A549 (cell line): Measurements from ENCODE around the gene SERPINB2. TPM values are rescaled to one million over a fixed set of nuclear protein-coding genes. Genes with fewer than 3 reads are reported as not detected.

Source experiments
- ATAC-seq, 2 experiments: fragments of 200-7000 bp in 1 of 2; fragments of >200 bp in 1 of 2; cut with Nextera tagmentation in 1 of 2; cut with Tn5 transposase in 1 of 2; 3 replicates each; pipeline versions ENCODE4 v1.8.0 to v1.9.1; 2018 to 2020; ENCODE audit warnings: mild to moderate bottlenecking in 1 of 2, moderate library complexity in 1 of 2
- CTCF ChIA-PET: fragments of 300-600 bp; sonication (Branson Sonifier 250); formaldehyde crosslinking; extraction: SDS; loops from one replicate; lab custom pipeline; 2021; ENCODE audit warnings: antibody characterized with exemption, inconsistent platforms; lab: Yijun Ruan, JAX
- POLR2A ChIA-PET: fragments of 350-600 bp; formaldehyde crosslinking; extraction: SDS; loops from one replicate; lab custom pipeline; 2021; ENCODE audit warnings: antibody characterized with exemption, inconsistent platforms; lab: Yijun Ruan, JAX
- DNase-seq, 2 experiments: peaks; one replicate each; pipeline versions ENCODE4 v3.0.0 to v3.0.0-alpha.2; 2011 to 2016; ENCODE audit warnings: low read depth in 1 of 2, low spot score in 1 of 2
- FAIRE-seq: peaks from 2 replicates; lab custom pipeline; 2011; peaks lifted over from hg19 to GRCh38; lab: Jason Lieb, UNC
- H3K27ac ChIP-seq, 2 experiments: fragments of >200 bp; sonication (Bioruptor Twin); formaldehyde crosslinking; 3 replicates each; pipeline ENCODE4 v1.5.1; 2016 to 2017
- H3K4me1 ChIP-seq: fragments of >200 bp; sonication (Bioruptor Twin); formaldehyde crosslinking; 3 replicates; pipeline ENCODE4 v1.6.1; 2016
- H3K4me2 ChIP-seq: fragments of >200 bp; sonication (Bioruptor Twin); formaldehyde crosslinking; 3 replicates; pipeline ENCODE4 v1.6.1; 2016
- H3K4me3 ChIP-seq: fragments of >200 bp; sonication (Bioruptor Twin); formaldehyde crosslinking; 3 replicates; pipeline ENCODE4 v1.5.1; 2016
- H3K9me3 ChIP-seq: fragments of >200 bp; sonication (Bioruptor Twin); formaldehyde crosslinking; 3 replicates; pipeline ENCODE4 v1.6.1; 2016
- ATOH8 ChIP-seq: fragments of 250-450 bp; sonication (Bioruptor Pico); IDR thresholded peaks from 2 replicates; pipeline ENCODE4 v1.5.0; 2020; ENCODE audit warnings: low read depth, mild to moderate bottlenecking, moderate library complexity
- BHLHE40 ChIP-seq: IDR thresholded peaks from 2 replicates; pipeline ENCODE4 v1.6.1; 2012; ENCODE audit warnings: low read depth, low read length, inconsistent platforms
- CBX2 ChIP-seq: fragments of 200-600 bp; sonication (generic); IDR thresholded peaks from 2 replicates; pipeline ENCODE4 v1.6.1; 2016; ENCODE audit warnings: low read depth, mild to moderate bottlenecking, borderline replicate concordance
- CHD2 ChIP-seq: fragments of 150-350 bp; IDR thresholded peaks from 2 replicates; pipeline ENCODE4 v1.6.1; 2014; ENCODE audit warnings: low read length; ENCODE audit not compliant: partially characterized antibody
- EHF ChIP-seq: fragments of 250-450 bp; sonication (Bioruptor Pico); IDR thresholded peaks from 2 replicates; pipeline ENCODE4 v1.5.0; 2020; ENCODE audit warnings: mild to moderate bottlenecking
- ESRRA ChIP-seq: fragments of 150-350 bp; IDR thresholded peaks from 2 replicates; pipeline ENCODE4 v1.6.1; 2014; ENCODE audit warnings: mild to moderate bottlenecking, low read length, borderline replicate concordance
- FOSL2 ChIP-seq, 2 experiments: fragments of 450-650 bp in 1 of 2; fragments of >200 bp in 1 of 2; sonication (Bioruptor Twin) in 1 of 2; formaldehyde crosslinking; IDR thresholded peaks; 2 replicates each; pipeline versions ENCODE4 v1.5.0 to v1.6.1; 2016 to 2020; ENCODE audit warnings: mild to moderate bottlenecking in 1 of 2, moderate library complexity in 1 of 2
- HDAC2 ChIP-seq: fragments of 200-600 bp; sonication (generic); IDR thresholded peaks from 2 replicates; pipeline ENCODE4 v1.6.1; 2016
- HEYL ChIP-seq: fragments of 250-450 bp; sonication (Bioruptor Pico); IDR thresholded peaks from 2 replicates; pipeline ENCODE4 v1.8.0; 2021; ENCODE audit warnings: mild to moderate bottlenecking, moderate library complexity
- HOXB5 ChIP-seq: fragments of 250-450 bp; sonication (Bioruptor Pico); IDR thresholded peaks from 2 replicates; pipeline ENCODE4 v1.5.0; 2020; ENCODE audit warnings: mild to moderate bottlenecking, moderate library complexity
- JUNB ChIP-seq: fragments of >200 bp; sonication (Bioruptor Twin); formaldehyde crosslinking; IDR thresholded peaks from 2 replicates; pipeline ENCODE4 v1.6.1; 2016
- MAFK ChIP-seq: fragments of 450-650 bp; IDR thresholded peaks from 2 replicates; pipeline ENCODE4 v1.6.1; 2014; ENCODE audit not compliant: partially characterized antibody
- MAX ChIP-seq: IDR thresholded peaks from 2 replicates; pipeline ENCODE4 v1.6.1; 2012
- MYC ChIP-seq: IDR thresholded peaks from 2 replicates; pipeline ENCODE4 v1.6.1; 2012; ENCODE audit warnings: mild to moderate bottlenecking, inconsistent platforms, low read length, improper control_type of control experiment, borderline replicate concordance
- NFE2L2 ChIP-seq: fragments of 150-350 bp; conservative IDR thresholded peaks from 2 replicates; pipeline ENCODE4 v1.6.1; 2014; ENCODE audit warnings: low read length
- PHF8 ChIP-seq: fragments of 200-600 bp; sonication (generic); IDR thresholded peaks from 2 replicates; pipeline ENCODE4 v1.6.1; 2016; ENCODE audit warnings: low read depth, mild to moderate bottlenecking, antibody characterized with exemption, moderate library complexity, borderline replicate concordance
- POLR2AphosphoS2 ChIP-seq: conservative IDR thresholded peaks from 2 replicates; pipeline ENCODE4 v1.6.1; 2012; ENCODE audit warnings: low read length, improper control_type of control experiment, inconsistent platforms
- RAD21 ChIP-seq, 2 experiments: fragments of >200 bp in 1 of 2; sonication (Bioruptor Twin) in 1 of 2; formaldehyde crosslinking in 1 of 2; IDR thresholded peaks in 1 of 2; conservative IDR thresholded peaks in 1 of 2; 2 replicates in 1 of 2; 3 replicates in 1 of 2; pipeline ENCODE4 v1.6.1; 2012 to 2018; ENCODE audit warnings: inconsistent platforms in 1 of 2
- RCOR1 ChIP-seq: fragments of 150-350 bp; IDR thresholded peaks from 2 replicates; pipeline ENCODE4 v1.6.1; 2014; ENCODE audit warnings: antibody characterized with exemption, low read length, low read depth
- RFX5 ChIP-seq: fragments of 450-650 bp; IDR thresholded peaks from 2 replicates; pipeline ENCODE4 v1.7.1; 2014; ENCODE audit warnings: antibody characterized with exemption, mild to moderate bottlenecking, moderate library complexity
- SMC3 ChIP-seq: fragments of >200 bp; sonication (Bioruptor Twin); formaldehyde crosslinking; IDR thresholded peaks from 3 replicates; pipeline ENCODE4 v1.6.1; 2018; ENCODE audit warnings: inconsistent platforms
- TFCP2L1 ChIP-seq: fragments of 250-450 bp; sonication (Bioruptor Pico); IDR thresholded peaks from 2 replicates; pipeline ENCODE4 v1.5.0; 2021; ENCODE audit warnings: mild to moderate bottlenecking
- WGBS: methylation state at CpG from one replicate; pipeline ENCODE4 v1.1.6; 2017; ENCODE audit errors: missing lambda C conversion rate; 5-methylcytosine and 5-hydroxymethylcytosine counted together
- polyA plus RNA-seq, 4 experiments: library from polyadenylated mRNA; depleted of rRNA in 3 of 4; stranded (reverse); fragments of >200 nt; fragmentation: RNase III in 1 of 4; extraction: RNeasy Plus Mini Kit Qiagen cat#74134 plus additional on column Dnase treatment in 1 of 4; gene quantifications; 2 replicates in 3 of 4; 3 replicates in 1 of 4; pipeline ENCODE4 v1.2.3, GENCODE V29; 2011 to 2017
- TF ChIP-seq, protein P1 (sequence below): fragments of >200 bp; sonication (Bioruptor Twin); formaldehyde crosslinking; IDR thresholded peaks from 3 replicates; pipeline ENCODE4 v1.6.1; 2016
- TF ChIP-seq, protein P2 (sequence below): IDR thresholded peaks from 2 replicates; pipeline ENCODE4 v1.6.1; 2012

SERPINB2 gene
- polyA plus RNA-seq, 2 of the 4 experiments (the other 2 are of a cell fraction) = not detected

DNA sequence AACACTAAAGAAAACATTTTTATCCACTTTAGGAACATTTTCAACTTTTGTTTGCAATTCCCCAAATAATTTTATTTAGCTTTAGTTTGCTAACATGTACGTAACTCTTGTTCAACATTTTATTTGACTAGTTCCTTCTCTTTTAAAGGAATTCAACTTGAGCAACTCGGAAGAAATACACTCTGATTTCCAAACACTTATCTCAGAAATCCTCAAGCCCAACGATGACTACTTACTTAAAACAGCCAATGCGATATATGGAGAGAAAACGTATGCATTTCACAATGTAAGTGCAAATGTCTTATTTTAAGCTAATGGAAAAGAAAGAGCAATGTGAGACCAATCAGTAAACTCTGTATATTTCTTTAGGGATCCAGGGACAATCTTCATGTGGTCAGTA is 30.3 kb downstream of the SERPINB2 start:
- H3K9me3 ChIP-seq = no peaks in the 10 kb centered on the region
- 2% methylated on average over 5 of the region's 5 CpGs for WGBS
- H3K27ac ChIP-seq = no peak overlapping the region
- no peak overlapping the region for H3K4me3 ChIP-seq
- H3K4me2 ChIP-seq = no peak overlapping the region
- DNase-seq = no peak
- ChIA-PET POLR2A (no interaction called here), CTCF (interaction anchor here (1.8 kb wide), 1 partner anchor 18 kb away, joined by 6 read pairs; no protein-coding TSS in a partner anchor)
- no peak for FAIRE-seq
- no peaks in the 10 kb centered on the region for H3K4me1 ChIP-seq
- ATAC-seq = no peak
- TF ChIP-seq RCOR1 = no peak
- TF ChIP-seq CBX2 = no peak
- no peak for TF ChIP-seq JUNB
- TF ChIP-seq POLR2AphosphoS2 = no peak
- no peak for TF ChIP-seq CHD2
- no peak for TF ChIP-seq FOSL2 (IDR thresholded peaks at IDR 0.05)
- TF ChIP-seq FOSL2 (CRISPR knock-in tag; IDR thresholded peaks at IDR 0.05) = no peak
- TF ChIP-seq ESRRA = no peak
- TF ChIP-seq, protein P1, sequence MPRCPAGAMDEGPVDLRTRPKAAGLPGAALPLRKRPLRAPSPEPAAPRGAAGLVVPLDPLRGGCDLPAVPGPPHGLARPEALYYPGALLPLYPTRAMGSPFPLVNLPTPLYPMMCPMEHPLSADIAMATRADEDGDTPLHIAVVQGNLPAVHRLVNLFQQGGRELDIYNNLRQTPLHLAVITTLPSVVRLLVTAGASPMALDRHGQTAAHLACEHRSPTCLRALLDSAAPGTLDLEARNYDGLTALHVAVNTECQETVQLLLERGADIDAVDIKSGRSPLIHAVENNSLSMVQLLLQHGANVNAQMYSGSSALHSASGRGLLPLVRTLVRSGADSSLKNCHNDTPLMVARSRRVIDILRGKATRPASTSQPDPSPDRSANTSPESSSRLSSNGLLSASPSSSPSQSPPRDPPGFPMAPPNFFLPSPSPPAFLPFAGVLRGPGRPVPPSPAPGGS = no peak
- no peak for TF ChIP-seq RAD21 (conservative IDR thresholded peaks at IDR 0.05 in 1 of 2, IDR thresholded peaks at IDR 0.05 in 1 of 2)
- no peak for TF ChIP-seq RFX5
- TF ChIP-seq BHLHE40 = no peak
- no peak for TF ChIP-seq HEYL (CRISPR knock-in tag)

- TF ChIP-seq HOXB5 (CRISPR knock-in tag) = no peak
- TF ChIP-seq, protein P2, sequence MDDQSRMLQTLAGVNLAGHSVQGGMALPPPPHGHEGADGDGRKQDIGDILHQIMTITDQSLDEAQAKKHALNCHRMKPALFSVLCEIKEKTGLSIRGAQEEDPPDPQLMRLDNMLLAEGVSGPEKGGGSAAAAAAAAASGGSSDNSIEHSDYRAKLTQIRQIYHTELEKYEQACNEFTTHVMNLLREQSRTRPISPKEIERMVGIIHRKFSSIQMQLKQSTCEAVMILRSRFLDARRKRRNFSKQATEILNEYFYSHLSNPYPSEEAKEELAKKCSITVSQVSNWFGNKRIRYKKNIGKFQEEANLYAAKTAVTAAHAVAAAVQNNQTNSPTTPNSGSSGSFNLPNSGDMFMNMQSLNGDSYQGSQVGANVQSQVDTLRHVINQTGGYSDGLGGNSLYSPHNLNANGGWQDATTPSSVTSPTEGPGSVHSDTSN = no peak
- no peak for TF ChIP-seq MAX
- no peak for TF ChIP-seq SMC3
- TF ChIP-seq POLR2AphosphoS2 = no peak
- no peak for TF ChIP-seq HDAC2
- TF ChIP-seq MAFK = no peak
- TF ChIP-seq EHF (CRISPR knock-in tag) = no peak
- no peak overlapping the region for H3K27ac ChIP-seq
- DNase-seq (no peak), FAIRE-seq (no peak), ATAC-seq (no peak)
- H3K4me1 ChIP-seq = no peaks in the 10 kb centered on the region
- ChIA-PET CTCF (interaction anchor here (0.7 to 1.3 kb wide), 2 partner anchors 14 to 68 kb away, joined by 3 to 5 read pairs; no protein-coding TSS in a partner anchor), POLR2A (no interaction called here)
- WGBS = 23% methylated on average over 2 of the region's 2 CpGs
- no peak overlapping the region for H3K4me3 ChIP-seq
- no peaks in the 10 kb centered on the region for H3K9me3 ChIP-seq
- no peak overlapping the region for H3K4me2 ChIP-seq
Observed at GRCh38 chr18:63922049-63922448, 34.5 kb downstream of the SERPINB2 start.

GRCh38 chr18:63924551-63924950 is 37.0 kb downstream of the SERPINB2 start:
- Histone ChIP-seq H3K27ac (no peak overlapping the region), H3K4me3 (no peak overlapping the region), H3K4me1 (no peaks in the 10 kb centered on the region), H3K9me3 (no peaks in the 10 kb centered on the region), H3K4me2 (no peak overlapping the region)
- WGBS = 0% methylated on average over 1 of the region's 1 CpG
- ATAC-seq (no peak), FAIRE-seq (no peak), DNase-seq (no peak)
- TF ChIP-seq NFE2L2 (no peak), HDAC2 (no peak), PHF8 (no peak), TFCP2L1 (CRISPR knock-in tag) (no peak), HEYL (CRISPR knock-in tag) (no peak), MYC (no peak), ATOH8 (CRISPR knock-in tag) (no peak), HOXB5 (CRISPR knock-in tag) (no peak), RFX5 (no peak)
- CTCF ChIA-PET = no interaction called here
- POLR2A ChIA-PET = no interaction called here
